Lung (tissue), 12 donors: ENCODE measurements around the gene NETO2. TPM values are rescaled to one million over a fixed set of nuclear protein-coding genes. Genes with fewer than 3 reads are reported as not detected.
A peak's percentile ranks its signal among the peaks of the same experiment; 100 is the strongest.
"Not testable (repeated sequence)": the region's sequence is repeated elsewhere in the genome, so short reads cannot be mapped to it uniquely, and the experiment has no call there.

Experiments used
- ATAC-seq: fragments of 200-7000 bp; cut with Tn5 transposase; one replicate; pipeline ENCODE4 v1.9.1; 2020; ENCODE audit warnings: moderate number of reproducible peaks; ENCODE audit not compliant: insufficient read depth, low FRiP score
- DNase-seq, 3 donors: peaks; one replicate each; pipeline ENCODE4 v3.0.0-alpha.2; 2013 to 2017
- H3K27ac ChIP-seq, 2 donors: one replicate each; pipeline ENCODE4 v1.5.1; 2013; ENCODE audit warnings: mild to moderate bottlenecking in 2 of 2, moderate library complexity in 2 of 2, control low read depth in 1 of 2, inconsistent platforms in 1 of 2, low read depth in 1 of 2, low read length in 1 of 2
- H3K27me3 ChIP-seq, 3 donors: one replicate each; pipeline ENCODE4 v1.5.1; 2013; ENCODE audit warnings: low read length in 2 of 3; ENCODE audit not compliant: control insufficient read depth in 3 of 3, insufficient read depth in 3 of 3
- H3K36me3 ChIP-seq, 4 donors: one replicate each; pipeline ENCODE4 v1.5.1; 2013; ENCODE audit warnings: low read length in 4 of 4, mild to moderate bottlenecking in 1 of 4, moderate library complexity in 1 of 4; ENCODE audit not compliant: control insufficient read depth in 4 of 4, insufficient read depth in 4 of 4
- H3K4me1 ChIP-seq, 5 donors: one replicate each; pipeline ENCODE4 v1.5.1; 2013; ENCODE audit warnings: low read length in 5 of 5, mild to moderate bottlenecking in 2 of 5, moderate library complexity in 1 of 5; ENCODE audit not compliant: control insufficient read depth in 5 of 5, insufficient read depth in 5 of 5
- H3K4me3 ChIP-seq: one replicate; pipeline ENCODE4 v1.5.1; 2013; ENCODE audit warnings: mild to moderate bottlenecking, control low read depth, moderate library complexity
- H3K9ac ChIP-seq, 2 donors: one replicate each; pipeline ENCODE4 v1.5.1; 2013; ENCODE audit warnings: low read length in 2 of 2, control low read depth in 1 of 2; ENCODE audit not compliant: insufficient read depth in 1 of 2
- H3K9me3 ChIP-seq, 4 donors: one replicate each; pipeline ENCODE4 v1.5.1; 2013; ENCODE audit warnings: low read length in 3 of 4, mild to moderate bottlenecking in 1 of 4, moderate library complexity in 1 of 4; ENCODE audit not compliant: control insufficient read depth in 4 of 4, insufficient read depth in 3 of 4
- WGBS, 2 donors: extraction: QIAGEN DNeasy Blood & Tissue Kit; methylation state at CpG; one replicate each; pipeline ENCODE4 v1.1.7; 2013; 5-methylcytosine and 5-hydroxymethylcytosine counted together
- polyA plus RNA-seq, 2 donors: library from polyadenylated mRNA; stranded (reverse); fragments of 200-250 nt; gene quantifications; one replicate each; pipeline ENCODE4 v1.2.1, GENCODE V29; 2013
- total RNA-seq, 2 donors: library from RNA; depleted of rRNA in 1 of 2; stranded (reverse); fragments of >200 nt in 1 of 2; gene quantifications; one replicate each; pipeline ENCODE4 v1.2.1, GENCODE V29; 2014 to 2021
- TF ChIP-seq, protein P1 (sequence below): IDR thresholded peaks from 2 replicates; pipeline ENCODE4 v1.5.1; 2012; ENCODE audit warnings: mild to moderate bottlenecking; ENCODE audit errors: control extremely low read depth, extremely low read depth
- donor health status: control.
- donor health status: control.
- donor health status: Bipolar disorder and iron deficiency.
- donor health status: healthy.
- donor health status: DM: yes; HTN: yes; CAD: no.

NETO2 gene
- total and polyA plus RNA-seq, 4 donors = 2.7 to 16.6 (median 9.7) TPM

GRCh38 chr16:47141773-47142485 is 1.8 kb downstream of the NETO2 start:
- H3K4me3 ChIP-seq = peak overlapping the region; percentile 28

DNA sequence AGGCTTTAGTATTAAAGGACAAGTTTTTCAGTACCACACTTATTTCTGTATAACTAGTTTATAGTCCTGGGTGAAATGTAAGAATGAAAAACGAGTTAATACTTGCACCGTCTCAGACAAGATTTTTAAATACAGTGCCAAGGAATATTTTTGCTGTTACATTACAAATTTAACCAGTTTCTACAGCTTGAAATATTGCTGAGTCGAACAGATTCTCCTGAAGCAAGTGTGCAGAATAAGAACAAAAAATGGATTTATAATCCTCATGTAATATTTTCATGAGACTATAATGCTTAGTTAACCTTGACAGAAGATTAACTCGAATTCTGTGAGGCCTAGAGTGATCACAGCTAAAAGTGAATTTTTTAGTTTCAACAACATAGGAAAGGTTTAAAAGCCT is 3.1 kb downstream of the NETO2 start:
- no peak for ATAC-seq
- no peak overlapping the region for H3K27ac ChIP-seq
- H3K4me1 ChIP-seq = peaks cover 0 to 21% (median 6%) of the 10 kb centered on the region in 5 donors
- TF ChIP-seq, protein P1, sequence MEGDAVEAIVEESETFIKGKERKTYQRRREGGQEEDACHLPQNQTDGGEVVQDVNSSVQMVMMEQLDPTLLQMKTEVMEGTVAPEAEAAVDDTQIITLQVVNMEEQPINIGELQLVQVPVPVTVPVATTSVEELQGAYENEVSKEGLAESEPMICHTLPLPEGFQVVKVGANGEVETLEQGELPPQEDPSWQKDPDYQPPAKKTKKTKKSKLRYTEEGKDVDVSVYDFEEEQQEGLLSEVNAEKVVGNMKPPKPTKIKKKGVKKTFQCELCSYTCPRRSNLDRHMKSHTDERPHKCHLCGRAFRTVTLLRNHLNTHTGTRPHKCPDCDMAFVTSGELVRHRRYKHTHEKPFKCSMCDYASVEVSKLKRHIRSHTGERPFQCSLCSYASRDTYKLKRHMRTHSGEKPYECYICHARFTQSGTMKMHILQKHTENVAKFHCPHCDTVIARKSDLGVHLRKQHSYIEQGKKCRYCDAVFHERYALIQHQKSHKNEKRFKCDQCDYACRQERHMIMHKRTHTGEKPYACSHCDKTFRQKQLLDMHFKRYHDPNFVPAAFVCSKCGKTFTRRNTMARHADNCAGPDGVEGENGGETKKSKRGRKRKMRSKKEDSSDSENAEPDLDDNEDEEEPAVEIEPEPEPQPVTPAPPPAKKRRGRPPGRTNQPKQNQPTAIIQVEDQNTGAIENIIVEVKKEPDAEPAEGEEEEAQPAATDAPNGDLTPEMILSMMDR = no peak
- no peak overlapping the region for H3K9ac ChIP-seq
- H3K9me3 ChIP-seq = no peaks in the 10 kb centered on the region
- 82 to 87% methylated on average over 4 of the region's 4 CpGs for WGBS, 2 donors
- no peaks in the 10 kb centered on the region for H3K36me3 ChIP-seq
- H3K4me3 ChIP-seq = no peak overlapping the region
- DNase-seq = no peak
- peaks cover 0 to 16% (median 10%) of the 10 kb centered on the region in 3 donors for H3K27me3 ChIP-seq

More at GRCh38 chr16:47141773-47142485, 1.8 kb downstream of the NETO2 start:
- Histone ChIP-seq H3K36me3 (no peaks in the 10 kb centered on the region), H3K27me3 (peaks cover 0 to 18% (median 10%) of the 10 kb centered on the region in 3 donors), H3K9me3 (no peaks in the 10 kb centered on the region), H3K27ac (no peak overlapping the region), H3K4me1 (peaks cover 0 to 21% (median 6%) of the 10 kb centered on the region in 5 donors), H3K9ac (peak overlapping the region in 1 of 2 donors; percentile 52)
- TF ChIP-seq, protein P1 = peak; percentile 89
- 2% methylated on average over 26 of the region's 26 CpGs for WGBS, 2 donors
- ATAC-seq (peak; percentile 68), DNase-seq (peak; percentile 85 to 89 (median 87))

GRCh38 chr16:47139561-47140185 is 4.1 kb downstream of the NETO2 start:
- H3K27ac ChIP-seq = no peak overlapping the region

DNA sequence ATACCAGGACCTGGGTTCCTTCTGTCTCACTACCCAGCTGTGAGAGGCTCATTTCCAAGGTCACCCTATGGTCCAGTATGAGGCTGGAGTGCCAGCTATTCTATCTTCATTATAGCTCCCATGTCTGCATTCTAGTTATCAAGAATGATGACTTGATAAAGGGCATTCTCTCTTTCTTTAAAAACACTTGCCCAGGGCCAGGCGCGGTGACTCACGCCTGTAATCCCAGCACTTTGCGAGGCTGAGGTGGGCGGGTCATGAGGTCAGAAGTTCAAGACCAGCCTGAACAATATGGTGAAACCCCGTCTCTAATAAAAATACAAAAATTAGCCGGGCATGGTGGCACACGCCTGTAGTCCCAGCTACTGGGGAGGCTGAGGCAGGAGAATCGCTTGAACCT is 5.8 kb downstream of the NETO2 start:
- H3K9me3 ChIP-seq, H3K36me3 ChIP-seq, H3K27me3 ChIP-seq, H3K4me3 ChIP-seq, DNase-seq, H3K9ac ChIP-seq, H3K27ac ChIP-seq, ATAC-seq: not testable (repeated sequence)
- peaks cover 0 to 11% (median 2%) of the 10 kb centered on the region in 5 donors for H3K4me1 ChIP-seq
- WGBS, 2 donors = 92 to 96% methylated on average over 9 of the region's 9 CpGs

More at GRCh38 chr16:47139561-47140185, 4.1 kb downstream of the NETO2 start:
- 64 to 79% methylated on average over 3 of the region's 3 CpGs for WGBS, 2 donors
- H3K9ac ChIP-seq = no peak overlapping the region
- DNase-seq = no peak
- H3K9me3 ChIP-seq = no peaks in the 10 kb centered on the region
- ATAC-seq = no peak
- peaks cover 0 to 21% (median 6%) of the 10 kb centered on the region in 5 donors for H3K4me1 ChIP-seq
- no peak overlapping the region for H3K4me3 ChIP-seq
- H3K27me3 ChIP-seq = peaks cover 0 to 13% (median 7%) of the 10 kb centered on the region in 3 donors
- no peaks in the 10 kb centered on the region for H3K36me3 ChIP-seq
- TF ChIP-seq, protein P1 = no peak
